HL-60/S4 treated with phorbol 12-myristate 13-acetate at 8.2 ng/mL for 4 days and 3 days (cell line): Measurements from ENCODE around the gene MFSD6.
"Not testable (repeated sequence)": the region's sequence is repeated elsewhere in the genome, so short reads cannot be mapped to it uniquely, and the experiment has no call there.

Experiments
- in situ Hi-C: fragments of 300-500 bp; cut with MboI; formaldehyde crosslinking; loops from 2 replicates; pipeline ENCODE4 v1.15.0; 2022; ENCODE audit warnings: low sequenced_read_pairs

Gene MFSD6

GRCh38 chr2:190460487-190460886 is 52.3 kb downstream of the MFSD6 start:
- in situ Hi-C loops, result no loop called here

- in situ Hi-C loops, result no loop called here
Measured at GRCh38 chr2:190462181-190462580, 54.0 kb downstream of the MFSD6 start.

GRCh38 chr2:190462611-190463010 is 54.5 kb downstream of the MFSD6 start:
- in situ Hi-C loops, result no loop called here

GRCh38 chr2:190465060-190465459 is 56.9 kb downstream of the MFSD6 start:
- in situ Hi-C loops, result no loop called here

DNA sequence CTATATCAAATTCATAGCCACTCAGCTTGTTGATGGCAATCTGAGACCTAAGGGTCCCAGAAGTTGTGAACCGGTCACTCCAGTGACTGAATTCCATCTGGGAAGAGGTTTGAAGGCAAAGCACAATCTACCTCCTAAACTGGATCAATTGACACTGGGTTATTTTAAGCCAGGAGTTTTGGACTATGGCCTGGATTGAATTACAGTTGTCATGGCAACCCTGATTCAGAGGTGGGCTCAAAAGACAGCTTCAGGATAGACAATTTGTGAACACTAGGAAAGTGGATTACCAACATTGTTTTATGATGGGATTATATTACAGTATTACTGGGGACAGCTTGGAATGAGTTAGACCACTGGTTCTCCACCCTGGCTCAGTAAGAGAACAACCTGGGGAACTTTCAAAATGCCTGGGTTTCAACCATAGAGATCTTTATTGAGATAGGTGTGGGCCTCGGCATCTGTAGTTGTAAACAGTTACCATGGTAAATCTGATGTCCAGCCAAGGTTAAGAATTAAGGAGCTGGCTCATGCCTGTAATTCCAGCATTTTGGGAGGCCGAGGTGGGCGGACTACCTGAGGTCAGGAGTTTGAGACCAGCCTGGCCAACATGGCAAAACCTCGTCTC is 58.8 kb downstream of the MFSD6 start:
- in situ Hi-C loops, result no loop called here

DNA sequence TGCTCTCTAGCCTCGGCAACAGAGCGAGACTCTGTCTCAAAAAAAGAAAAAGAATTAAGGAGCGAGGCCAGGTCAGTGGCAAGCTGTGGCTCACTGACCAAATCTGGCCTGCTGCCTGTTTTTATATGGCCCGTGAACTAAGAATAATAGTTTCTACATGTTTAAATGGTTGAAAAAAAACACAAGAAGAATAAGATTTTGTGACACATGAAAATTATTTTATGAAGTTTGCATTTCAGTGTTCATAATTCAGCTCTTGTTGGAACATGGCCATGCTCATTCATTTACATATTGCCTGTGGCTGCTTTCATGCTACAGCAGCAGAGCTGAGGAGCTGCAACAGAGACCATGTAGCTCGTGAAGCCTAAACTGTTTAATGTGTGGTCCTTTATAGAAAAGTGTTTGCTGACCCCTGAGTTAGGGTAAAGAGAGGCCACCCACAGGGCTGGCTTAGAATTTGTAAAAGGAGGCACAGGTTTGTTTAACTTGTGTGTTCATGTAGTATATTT is 59.5 kb downstream of the MFSD6 start:
- in situ Hi-C loops, result no loop called here

DNA sequence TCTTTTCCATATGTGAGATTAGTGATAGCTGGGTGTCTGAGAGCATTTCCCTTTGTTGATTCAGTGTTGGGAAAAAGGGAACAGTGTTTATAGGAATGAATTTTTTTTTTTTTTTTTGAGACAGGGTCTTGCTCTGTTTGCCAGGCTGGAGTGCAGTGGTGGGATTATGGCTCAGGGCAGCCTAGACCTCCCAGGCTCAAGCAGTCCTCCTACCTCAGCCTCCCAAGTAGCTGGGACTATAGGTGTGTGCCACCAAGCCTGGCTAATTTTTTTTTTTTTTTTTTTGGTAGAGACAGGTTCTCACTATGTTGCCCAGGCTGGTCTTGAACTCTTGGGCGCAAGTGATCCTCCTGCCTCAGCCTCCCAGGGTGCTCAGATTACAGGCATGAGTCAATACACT is 60.2 kb downstream of the MFSD6 start:
- in situ Hi-C loops, result not testable (repeated sequence)

DNA sequence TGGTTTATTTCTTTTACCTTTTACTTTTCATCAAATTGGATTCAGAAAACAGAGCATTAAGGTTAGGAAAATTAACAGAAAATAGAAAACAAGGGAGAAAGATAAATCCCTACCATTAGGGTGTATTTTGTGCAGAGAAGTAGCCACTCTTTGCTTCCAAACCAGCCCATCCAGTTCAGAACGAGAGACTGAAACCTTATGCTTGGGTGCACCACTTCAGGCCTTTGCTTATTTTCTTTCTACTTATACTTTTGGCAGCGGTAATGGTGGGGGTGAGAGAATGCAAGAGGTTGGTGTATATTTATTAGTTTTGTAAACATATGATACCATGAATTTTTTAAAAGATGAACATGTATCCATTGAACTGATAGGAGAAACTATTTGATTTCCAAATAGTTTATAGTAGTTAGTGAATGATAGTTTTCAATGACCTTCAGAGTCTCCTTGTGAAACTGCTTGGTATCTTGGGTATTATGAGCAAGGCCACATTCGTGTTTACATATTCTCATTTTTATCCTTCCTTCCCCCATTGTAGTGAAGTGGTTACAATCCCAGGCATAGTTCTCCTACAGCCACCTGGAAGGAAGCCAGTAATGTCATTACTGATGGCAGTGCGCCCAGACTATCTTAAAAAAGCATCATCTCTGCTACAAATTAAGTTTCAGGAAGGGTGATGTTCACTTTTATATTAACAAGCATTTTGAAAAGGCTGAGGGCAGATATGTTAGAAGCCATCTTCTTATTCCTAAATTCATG is 60.8 kb downstream of the MFSD6 start:
- in situ Hi-C loops, result no loop called here

DNA sequence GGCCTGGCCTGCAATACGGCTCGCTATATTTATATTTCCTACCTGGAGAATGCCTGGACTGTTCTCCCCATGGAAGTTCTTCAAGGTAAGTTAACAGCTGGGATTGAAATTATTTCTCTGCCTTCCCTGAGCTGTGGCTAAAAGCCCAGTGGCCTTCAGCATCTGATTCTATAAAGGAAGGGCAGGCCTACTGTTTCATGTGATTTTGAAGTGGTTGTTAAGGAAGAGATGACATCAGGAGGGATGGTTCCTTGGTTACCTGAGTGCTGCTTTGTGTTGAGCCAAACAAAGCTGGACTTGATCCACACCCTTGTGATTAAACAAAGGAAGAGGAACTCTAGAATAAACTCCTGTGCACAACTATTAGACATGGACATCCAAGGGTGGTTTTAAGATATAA is 61.6 kb downstream of the MFSD6 start:
- in situ Hi-C loops, result no loop called here

GRCh38 chr2:190470256-190470826 is 62.2 kb downstream of the MFSD6 start:
- in situ Hi-C loops, result no loop called here

GRCh38 chr2:190477661-190478454 is 69.7 kb downstream of the MFSD6 start:
- in situ Hi-C loops, result no loop called here

DNA sequence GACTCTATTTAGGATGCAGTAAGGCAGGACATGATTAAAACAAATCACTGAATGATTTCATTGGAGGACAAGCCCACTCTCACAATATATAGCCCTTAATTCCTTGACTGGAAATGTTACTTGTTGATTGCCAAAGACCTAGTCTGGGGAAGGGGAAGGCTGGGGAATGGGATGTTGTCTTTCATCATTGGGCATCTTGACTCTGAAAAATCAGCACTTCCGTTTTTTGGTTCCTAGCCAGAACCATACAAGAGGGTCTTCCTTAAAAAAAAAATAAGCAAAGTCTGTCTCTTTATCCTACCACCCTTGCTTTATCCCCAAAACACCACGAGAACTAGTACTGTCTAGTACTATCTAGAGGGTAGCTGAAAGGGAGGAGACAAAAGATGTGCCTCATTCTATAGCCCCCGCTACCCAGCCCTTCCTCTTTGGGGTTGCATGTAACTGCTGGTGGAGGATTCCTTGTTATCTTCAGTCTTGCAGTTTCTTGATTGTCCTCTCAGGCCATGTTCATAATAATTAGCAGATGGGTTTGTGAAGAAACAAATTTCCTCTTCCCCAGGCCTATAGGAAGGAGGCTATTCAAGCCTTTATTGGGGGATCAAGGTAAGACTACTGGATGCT is 70.5 kb downstream of the MFSD6 start:
- in situ Hi-C loops, result no loop called here

DNA sequence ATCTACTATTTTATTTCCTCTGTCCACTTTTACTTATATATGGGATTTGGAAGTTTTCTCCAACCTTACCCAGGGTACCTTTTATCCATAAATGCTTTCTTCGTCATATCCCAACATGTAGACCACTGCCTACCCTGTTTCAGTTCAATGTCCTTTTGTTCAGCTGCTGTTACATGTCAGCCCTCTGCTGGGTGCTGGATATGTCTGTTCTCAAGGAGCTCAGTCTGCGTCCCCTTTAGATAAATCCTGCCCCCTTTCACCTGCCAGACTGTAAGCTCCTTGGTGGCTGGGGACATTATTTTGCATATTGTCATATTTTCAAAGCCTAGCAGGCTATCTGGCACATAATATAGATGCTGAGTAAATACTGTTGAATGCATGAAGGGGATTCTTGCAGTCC is 73.2 kb downstream of the MFSD6 start:
- in situ Hi-C loops, result no loop called here

GRCh38 chr2:190482451-190482850 is 74.3 kb downstream of the MFSD6 start:
- in situ Hi-C loops, result no loop called here

GRCh38 chr2:190486037-190486623 is 78.0 kb downstream of the MFSD6 start:
- in situ Hi-C loops, result no loop called here

- in situ Hi-C loops, result no loop called here
Measured at GRCh38 chr2:190488516-190489233, 80.5 kb downstream of the MFSD6 start.

GRCh38 chr2:190489475-190489874 is 81.3 kb downstream of the MFSD6 start:
- in situ Hi-C loops, result no loop called here

DNA sequence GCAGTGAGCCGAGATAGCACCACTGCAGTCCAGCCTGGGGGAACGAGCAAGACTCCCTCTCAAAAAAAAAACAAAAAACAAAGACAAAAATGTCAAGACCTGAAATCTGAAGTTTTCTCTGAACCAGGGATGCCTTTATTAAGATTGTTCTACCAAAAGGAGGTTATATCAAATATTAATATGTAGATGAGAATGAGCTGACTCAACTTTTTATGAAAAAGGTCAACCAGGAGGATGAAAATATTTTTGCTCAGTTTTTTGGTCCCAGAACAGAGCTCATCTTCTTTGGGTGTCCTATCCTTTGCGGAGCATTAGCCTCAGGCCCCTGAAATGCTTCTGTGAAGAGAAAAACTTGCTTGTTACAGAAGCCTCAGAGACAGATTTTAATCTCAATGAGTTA is 82.3 kb downstream of the MFSD6 start:
- in situ Hi-C loops, result no loop called here

GRCh38 chr2:190493095-190493494 is 84.9 kb downstream of the MFSD6 start:
- in situ Hi-C loops, result no loop called here
